ENCODE measurements around the gene TBX21.

The TBX21 gene

DNA sequence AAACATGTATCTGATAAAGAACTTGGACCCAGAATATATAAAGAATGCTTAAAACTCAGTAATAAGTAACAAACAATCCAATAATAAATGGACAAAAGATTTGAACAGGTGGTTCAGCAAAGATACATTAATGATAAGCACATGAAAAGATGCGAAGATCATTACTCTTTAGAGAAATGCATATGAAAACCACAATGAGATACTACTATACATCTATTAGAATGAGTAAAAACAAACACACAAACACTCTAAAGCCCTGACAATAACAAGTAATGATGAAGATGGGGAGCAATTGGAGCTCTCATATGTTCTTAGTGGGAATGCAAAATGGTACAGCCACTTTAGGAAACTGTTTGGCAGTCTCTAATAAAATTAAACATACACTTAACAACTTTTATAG, 59.4 kb downstream of the TBX21 start:
- peaks cover 77% of the 10 kb centered on the region for H3K27me3 ChIP-seq (ENCODE audit: control insufficient read depth, insufficient read depth, low read length)
- no peaks in the 10 kb centered on the region for H3K9me3 ChIP-seq (replicated peaks; ENCODE audit: low read length)
- H3K9ac ChIP-seq (ENCODE audit: low read depth, low read length), result no peak overlapping the region
- H3K4me3 ChIP-seq (ENCODE audit: low read length), result no peak overlapping the region
- no peaks in the 10 kb centered on the region for H3K36me3 ChIP-seq (ENCODE audit: insufficient read depth, low read length)
- no peak overlapping the region for H3K4me2 ChIP-seq (ENCODE audit: low read length)
- peaks cover 4% of the 10 kb centered on the region for H3K4me1 ChIP-seq (ENCODE audit: control insufficient read depth, insufficient read depth, low read length)

DNA sequence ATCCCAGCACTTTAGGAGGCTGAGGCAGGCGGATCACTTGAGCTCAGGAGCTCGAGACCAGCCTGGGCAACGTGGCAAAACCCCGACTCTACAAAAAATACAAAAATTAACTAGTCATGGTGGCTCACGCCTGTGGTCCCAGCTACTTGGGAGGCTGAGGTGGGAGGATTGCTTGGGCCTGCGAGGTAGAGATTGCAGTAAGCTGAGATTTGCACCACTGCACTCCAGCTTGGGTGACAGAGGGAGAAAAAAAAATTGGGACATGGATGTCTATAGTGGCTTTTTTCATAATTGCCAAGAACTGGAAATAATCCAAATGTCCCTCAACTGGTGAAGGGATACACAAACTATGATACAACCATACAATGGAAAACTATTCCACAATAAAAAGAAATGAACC, 59.9 kb downstream of the TBX21 start:
- Histone ChIP-seq H3K4me2 (ENCODE audit: low read length) (no peak overlapping the region), H3K9me3 (replicated peaks; ENCODE audit: low read length) (no peaks in the 10 kb centered on the region), H3K36me3 (ENCODE audit: insufficient read depth, low read length) (no peaks in the 10 kb centered on the region), H3K4me1 (ENCODE audit: control insufficient read depth, insufficient read depth, low read length) (peaks cover 4% of the 10 kb centered on the region), H3K9ac (ENCODE audit: low read depth, low read length) (no peak overlapping the region), H3K27me3 (ENCODE audit: control insufficient read depth, insufficient read depth, low read length) (peaks cover 79% of the 10 kb centered on the region), H3K4me3 (ENCODE audit: low read length) (no peak overlapping the region)
